Measurements from ENCODE around the gene SEMA6B. TPM values are rescaled to one million over a fixed set of nuclear protein-coding genes. Genes with fewer than 3 reads are reported as not detected.

Gene SEMA6B
- total and polyA plus RNA-seq, 2 of the 8 experiments (the other 6 are each of a cell fraction or from before 2014, with no cell fraction given), result 31.3 to 54.4 TPM

DNA sequence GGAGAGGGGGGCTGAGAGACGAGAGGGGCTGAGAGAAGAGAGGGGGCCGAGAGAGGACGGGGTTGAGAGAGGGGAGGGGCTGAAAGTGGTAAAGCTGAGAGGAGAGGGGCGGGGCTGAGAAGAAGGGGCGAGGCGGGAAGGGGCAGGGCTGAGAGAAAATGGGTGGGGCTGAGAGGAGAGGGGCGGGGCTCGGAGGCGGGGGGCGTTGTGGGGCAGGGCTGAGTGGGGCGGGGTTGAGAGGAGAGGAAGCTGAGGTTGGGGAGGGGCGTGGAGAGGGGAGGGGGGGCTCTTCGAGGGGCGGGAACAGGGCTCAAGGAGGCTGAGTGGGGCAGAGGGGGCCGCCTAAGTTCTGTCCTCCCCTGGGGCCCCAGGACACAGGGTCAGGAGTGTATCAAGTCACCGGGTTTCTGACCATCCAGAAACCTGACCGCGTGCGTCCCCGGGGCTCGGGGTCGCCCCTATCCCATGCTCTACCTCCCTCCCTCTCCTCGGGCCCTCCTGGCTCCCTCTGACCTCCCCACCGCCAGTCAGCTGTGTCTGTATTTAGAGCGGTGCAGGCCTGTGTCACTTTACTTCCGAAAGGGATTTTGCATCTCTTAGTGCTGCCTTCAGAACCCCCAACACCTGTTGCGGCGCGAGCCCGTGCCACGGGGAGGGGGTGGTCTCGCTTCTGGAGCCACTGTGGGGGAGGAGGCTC is 38.6 kb upstream of the SEMA6B start:
- Histone ChIP-seq H3K27ac (ENCODE audit: low read depth, low read length) (no peak overlapping the region), H3K14ac (ENCODE audit: insufficient read length) (no peak overlapping the region), H3K18ac (ENCODE audit: extremely low read depth, low read length) (peak overlapping the region; percentile 78), H4K8ac (ENCODE audit: extremely low read depth, insufficient read depth, low read length) (no peak overlapping the region), H2BK20ac (ENCODE audit: low read length) (no peak overlapping the region), H3K4me1 (replicated peaks in 1 of 4; ENCODE audit: control insufficient read depth in 3 of 4, insufficient read depth in 4 of 4, low read length in 3 of 4) (peaks cover 0 to 9% (median 4%) of the 10 kb centered on the region in 4 experiments; a peak in 5 of 7 replicates), H3K23me2 (ENCODE audit: low read depth, low read length) (peaks cover 22% of the 10 kb centered on the region; the same call in 1 of the 2 replicates), H3K27me3 (replicated peaks in 1 of 4; ENCODE audit: control insufficient read depth in 3 of 4, extremely low read depth in 1 of 4, insufficient read depth in 3 of 4, low read length in 3 of 4) (peaks cover 3 to 9% (median 8%) of the 10 kb centered on the region in 4 experiments; a peak in 6 of 7 replicates), H2BK120ac (replicated peaks; ENCODE audit: low read depth, low read length) (no peak overlapping the region), H3K36me3 (ENCODE audit: control insufficient read depth in 2 of 4, insufficient read depth in 4 of 4, low read length in 3 of 4) (no peaks in the 10 kb centered on the region), H3K23ac (ENCODE audit: insufficient read length) (no peak overlapping the region), H3K4ac (replicated peaks; ENCODE audit: insufficient read length, low read depth, low read length) (no peak overlapping the region), H3K9me3 (ENCODE audit: insufficient read depth in 2 of 2, low read depth in 1 of 2, low read length in 1 of 2) (no peaks in the 10 kb centered on the region), H2AK5ac (ENCODE audit: low read depth, low read length) (no peak overlapping the region), H3K79me1 (ENCODE audit: low read depth, low read length) (no peaks in the 10 kb centered on the region), H2AFZ (ENCODE audit: low read length) (peak overlapping the region; percentile 94; the same call in 1 of the 2 replicates), H2BK12ac (ENCODE audit: low read depth, low read length) (no peak overlapping the region), H4K5ac (ENCODE audit: insufficient read length, low read depth, low read length) (no peak overlapping the region), H4K91ac (replicated peaks; ENCODE audit: insufficient read length, low read length) (no peak overlapping the region), H3K4me3 (ENCODE audit: extremely low read depth in 1 of 4, insufficient read depth in 2 of 4, low read depth in 3 of 4, low read length in 4 of 4) (peak overlapping the region; percentile 52 to 70 (median 54)), H2BK5ac (ENCODE audit: low read depth, low read length) (no peak overlapping the region), H3K56ac (replicated peaks; ENCODE audit: insufficient read length, low read depth, low read length) (peak overlapping the region; percentile 57), H3K79me2 (ENCODE audit: control insufficient read depth in 1 of 2, insufficient read depth in 2 of 2, low read length in 2 of 2) (no peaks in the 10 kb centered on the region), H3K9ac (replicated peaks in 1 of 4; ENCODE audit: extremely low read depth in 1 of 4, low read depth in 3 of 4, low read length in 3 of 4) (no peak overlapping the region; a peak in 1 of 7 replicates), H3K4me2 (ENCODE audit: insufficient read depth in 1 of 2, low read depth in 2 of 2, low read length in 2 of 2) (peak overlapping the region; percentile 74 to 88), H2BK15ac (ENCODE audit: low read length) (no peak overlapping the region), H4K20me1 (replicated peaks in 1 of 2; ENCODE audit: control insufficient read depth in 1 of 2, insufficient read depth in 2 of 2, low read length in 2 of 2) (peaks cover 0 to 7% of the 10 kb centered on the region in 2 experiments)
- CTCF ChIA-PET (ENCODE audit: partially characterized antibody), result interaction anchor here (0.6 to 7.1 kb wide), 18 partner anchors 9 to 878 kb away, joined by 3 to 34 read pairs (median 6); no protein-coding TSS in a partner anchor
- FAIRE-seq (no peak), DNase-seq (ENCODE audit: low read depth in 1 of 2, low spot score in 2 of 2) (peak in 1 of 2 experiments; percentile 91)
- POLR2A ChIA-PET (ENCODE audit: partially characterized antibody), result interaction anchor here (0.7 to 2.9 kb wide), 6 partner anchors 9 to 63 kb away, joined by 3 to 15 read pairs (median 6); partner anchors contain the start of gene PLIN5
- WGBS, 2 experiments (ENCODE audit: extremely low coverage in 1 of 2, insufficient coverage in 1 of 2, insufficient read length in 1 of 2, insufficient replicate concordance in 2 of 2, low coverage in 1 of 2, low lambda C conversion rate in 2 of 2, missing lambda C conversion rate in 1 of 2), result 5% methylated on average over 7 of the region's 32 CpGs; no CpG with 5 or more reads in 1 of the 2 experiments
- TF ChIP-seq TBP (IDR thresholded peaks at IDR 0.05; ENCODE audit: low read depth, low read length), result no peak
- TF ChIP-seq BACH1 (IDR thresholded peaks at IDR 0.05; ENCODE audit: low read length), result no peak
- TF ChIP-seq KDM4A (IDR thresholded peaks at IDR 0.05; ENCODE audit: low read depth, low read length, severe bottlenecking), result peak; percentile 60
- TF ChIP-seq SAP30 (IDR thresholded peaks at IDR 0.05; ENCODE audit: insufficient read depth, insufficient replicate concordance, low read length), result peak; percentile 91
- no peak for TF ChIP-seq GABPA (IDR thresholded peaks at IDR 0.05; ENCODE audit: borderline replicate concordance, insufficient read depth, low read length)
- no peak for TF ChIP-seq SIRT6 (IDR thresholded peaks at IDR 0.05; ENCODE audit: low read length)
- TF ChIP-seq CREB1 (IDR thresholded peaks at IDR 0.05), result no peak
- no peak for TF ChIP-seq TAF7 (optimal IDR thresholded peaks at IDR 0.05; ENCODE audit: borderline replicate concordance, low read depth, low read length)
- 0 out of 4 replicates have a peak, but pooled peaks of 1 of the 3 experiments have one; percentile 0 for TF ChIP-seq CTCF (IDR thresholded peaks at IDR 0.05; ENCODE audit: control extremely low read depth in 1 of 3, insufficient read depth in 1 of 3, low read depth in 1 of 3, low read length in 3 of 3)

Data from H1 (cell line).